GM18868 (cell line): Measurements from ENCODE around the gene MT1E.
"Not testable (repeated sequence)": the region's sequence is repeated elsewhere in the genome, so short reads cannot be mapped to it uniquely, and the experiment has no call there.

Experiments used
- ATAC-seq: cut with Tn5 transposase; IDR thresholded peaks from one replicate; pipeline ENCODE4 v1.9.1; 2021; ENCODE audit warnings: mild to moderate bottlenecking, moderate library complexity; ENCODE audit not compliant: unreplicated experiment

The MT1E gene

GRCh38 chr16:56606476-56607108 is 19.0 kb upstream of the MT1E start:
- no peak for ATAC-seq

- no peak for ATAC-seq
Observed at GRCh38 chr16:56607109-56607618, 18.4 kb upstream of the MT1E start.

GRCh38 chr16:56607675-56608042 is 17.9 kb upstream of the MT1E start:
- no peak for ATAC-seq

- ATAC-seq: peak; percentile 85
Observed at GRCh38 chr16:56608043-56608875, 17.3 kb upstream of the MT1E start, which contains the start of gene MT2A. MT2A (plus strand) TSS chr16:56608584; CDS start chr16:56608656, 72 bp downstream.

- ATAC-seq: no peak
Observed at GRCh38 chr16:56608876-56609462, 16.6 kb upstream of the MT1E start.

- peak; percentile 51 for ATAC-seq
Observed at GRCh38 chr16:56609463-56609921, 16.1 kb upstream of the MT1E start.

GRCh38 chr16:56610017-56610608 is 15.5 kb upstream of the MT1E start:
- peak; percentile 30 for ATAC-seq

- no peak for ATAC-seq
Observed at GRCh38 chr16:56610609-56611111, 14.9 kb upstream of the MT1E start.

GRCh38 chr16:56611281-56611833 is 14.2 kb upstream of the MT1E start:
- no peak for ATAC-seq

GRCh38 chr16:56613706-56614105 is 11.9 kb upstream of the MT1E start:
- no peak for ATAC-seq

GRCh38 chr16:56614549-56614991 is 11.0 kb upstream of the MT1E start:
- ATAC-seq: peak; percentile 60

- no peak for ATAC-seq
Observed at GRCh38 chr16:56615353-56615752, 10.2 kb upstream of the MT1E start.

GRCh38 chr16:56616608-56617211 is 8.9 kb upstream of the MT1E start:
- no peak for ATAC-seq

GRCh38 chr16:56617212-56618085 is 8.1 kb upstream of the MT1E start:
- peak; percentile 44 for ATAC-seq

GRCh38 chr16:56618138-56618537 is 7.4 kb upstream of the MT1E start:
- no peak for ATAC-seq

GRCh38 chr16:56620339-56620897 is 5.2 kb upstream of the MT1E start:
- ATAC-seq: no peak

- ATAC-seq: not testable (repeated sequence)
Observed at GRCh38 chr16:56621665-56622445, 3.7 kb upstream of the MT1E start.

GRCh38 chr16:56623184-56623583 is 2.4 kb upstream of the MT1E start:
- not testable (repeated sequence) for ATAC-seq
